Measurements from ENCODE around the gene CTNNA1.
A peak's percentile ranks its signal among the peaks of the same experiment; 100 is the strongest.

Gene CTNNA1

DNA sequence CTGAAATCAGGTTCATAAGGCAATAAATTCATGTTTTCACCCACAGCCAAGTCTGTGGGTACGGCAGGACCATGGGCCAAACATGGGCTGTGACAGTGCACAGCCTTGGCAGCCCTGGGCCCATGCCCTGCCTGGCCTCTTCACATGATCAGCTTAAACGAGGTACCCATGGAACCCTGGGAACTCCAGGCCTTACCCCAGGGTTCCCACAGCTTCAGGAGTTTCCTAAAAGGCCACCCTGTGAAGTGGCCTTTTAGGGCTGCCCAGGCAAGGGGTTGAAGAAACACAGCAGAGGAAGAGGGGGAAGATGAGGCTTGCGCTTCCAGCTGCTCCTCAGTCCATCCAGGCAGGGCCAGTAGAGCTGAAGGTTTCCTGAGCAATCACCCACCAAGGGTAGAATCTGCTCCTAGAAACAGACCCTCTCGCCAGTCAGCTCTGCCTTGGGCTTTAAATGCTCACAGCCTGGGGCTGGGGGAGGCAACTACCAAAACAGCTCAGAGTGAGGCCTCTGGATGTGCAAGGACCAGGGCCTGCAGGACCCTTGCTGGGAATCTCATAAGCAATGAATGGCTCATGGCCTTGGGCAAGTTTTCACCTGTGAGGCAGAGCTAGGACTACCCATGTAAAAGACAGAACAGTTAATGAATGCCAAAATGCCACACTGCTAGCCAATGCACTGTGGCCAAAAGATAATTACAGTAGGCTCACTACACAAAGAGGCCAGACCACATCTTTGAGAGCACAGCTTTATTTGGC is 201.2 kb downstream of the CTNNA1 start:
- no peak for DNase-seq

DNA sequence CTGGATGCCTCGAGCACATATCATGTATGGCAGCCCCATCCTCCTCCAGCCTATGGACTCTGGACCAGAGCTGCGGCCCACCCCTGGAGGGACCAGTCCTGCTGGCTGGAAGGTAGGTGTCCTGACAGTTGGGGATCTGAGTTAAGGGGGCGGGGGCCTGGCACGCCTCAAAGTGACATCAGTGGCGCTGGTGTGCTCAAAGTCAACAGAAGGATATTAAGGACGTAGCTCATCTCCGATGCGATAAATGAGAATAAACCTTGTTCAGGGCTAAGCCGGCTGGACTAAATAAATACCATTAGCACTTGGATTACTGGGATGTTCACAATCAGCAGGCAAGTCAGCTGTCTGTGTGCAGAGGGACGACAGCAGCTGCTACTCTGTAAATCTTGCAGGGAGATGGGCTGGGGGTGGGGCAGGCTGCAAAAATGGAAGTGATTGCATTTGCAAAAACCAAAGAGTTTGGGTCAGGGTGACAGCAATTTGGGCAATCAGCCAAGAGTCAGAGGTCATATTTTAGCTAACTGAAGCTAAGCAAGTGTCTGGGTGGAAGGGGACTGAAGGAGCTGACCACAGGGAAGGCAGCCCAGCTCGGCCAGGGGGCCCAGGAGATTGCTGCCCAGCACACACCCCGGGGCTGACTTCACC is 201.9 kb downstream of the CTNNA1 start:
- peak; percentile 47 to 62 for DNase-seq

DNA sequence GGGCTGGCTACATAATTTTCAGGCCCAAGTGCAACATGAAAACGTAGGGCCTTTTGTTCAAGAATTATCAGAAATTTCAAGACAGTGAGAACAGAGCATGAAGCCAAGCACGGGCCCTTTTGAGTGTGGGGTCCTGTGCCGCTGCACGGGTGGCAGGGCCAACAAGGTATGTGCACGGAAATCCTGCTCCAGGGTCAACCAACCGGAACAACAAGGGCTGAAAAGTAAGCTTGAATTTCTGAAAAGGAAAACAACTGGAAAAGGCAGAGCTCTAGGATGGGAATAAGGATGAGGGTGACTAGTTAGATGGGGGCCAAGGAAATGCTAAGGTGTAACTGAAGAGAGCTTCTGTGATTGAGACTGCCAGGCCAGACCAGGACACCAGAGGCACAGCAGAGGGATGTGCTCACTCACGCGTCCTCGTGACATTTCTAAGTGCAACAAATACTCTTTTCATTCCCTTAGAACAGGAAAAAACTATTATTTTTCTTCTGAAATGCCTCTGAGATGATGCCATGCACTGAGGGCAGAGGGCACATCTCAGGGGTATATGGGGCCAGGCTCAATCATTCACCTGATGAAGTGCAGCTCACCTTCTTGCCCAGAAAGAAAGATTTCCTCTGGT is 202.6 kb downstream of the CTNNA1 start:
- no peak for DNase-seq

DNA sequence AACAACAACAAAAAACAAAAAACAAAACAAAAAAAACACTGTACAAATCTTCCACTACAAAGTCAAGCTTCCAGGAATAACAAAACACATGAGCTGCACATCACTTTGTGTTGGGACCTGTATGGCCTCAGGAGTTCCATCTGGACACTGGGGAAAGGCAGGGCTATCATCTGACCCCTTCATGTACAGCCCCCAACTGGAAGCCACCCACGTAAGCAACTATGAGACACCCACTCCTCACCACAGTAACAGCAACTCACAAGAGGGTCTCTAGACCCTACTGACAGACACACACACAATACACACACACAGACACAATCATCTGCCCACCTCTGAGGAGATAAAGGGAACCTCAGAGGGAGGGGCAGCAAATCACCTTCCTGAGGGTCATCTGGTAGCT is 203.6 kb downstream of the CTNNA1 start:
- DNase-seq: no peak

DNA sequence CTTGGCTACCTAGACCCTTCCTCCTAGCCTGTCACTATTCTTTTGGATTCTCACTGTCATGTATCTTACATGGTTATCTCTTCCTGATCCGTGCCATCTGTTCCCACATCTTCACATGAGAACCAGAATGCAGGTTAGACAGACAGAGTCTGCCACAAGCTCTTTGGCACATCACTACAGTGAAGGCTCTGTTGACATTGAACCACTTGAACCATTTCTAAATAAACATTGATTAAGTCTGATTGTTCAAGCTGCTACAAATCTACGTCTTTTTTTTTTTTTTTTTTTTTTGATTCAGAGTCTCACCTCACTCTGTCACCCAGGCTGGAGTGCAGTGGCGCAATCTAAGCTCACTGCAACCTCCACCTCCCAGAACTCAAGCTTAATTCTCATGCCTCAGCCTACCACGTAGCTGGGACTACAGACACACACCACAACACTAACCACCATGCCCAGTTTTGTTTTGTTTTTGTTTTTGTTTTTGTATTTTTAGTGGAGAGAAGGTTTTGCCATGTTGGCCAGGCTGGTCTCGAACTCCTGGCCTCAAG is 207.0 kb downstream of the CTNNA1 start:
- DNase-seq: peak; percentile 11 to 13

DNA sequence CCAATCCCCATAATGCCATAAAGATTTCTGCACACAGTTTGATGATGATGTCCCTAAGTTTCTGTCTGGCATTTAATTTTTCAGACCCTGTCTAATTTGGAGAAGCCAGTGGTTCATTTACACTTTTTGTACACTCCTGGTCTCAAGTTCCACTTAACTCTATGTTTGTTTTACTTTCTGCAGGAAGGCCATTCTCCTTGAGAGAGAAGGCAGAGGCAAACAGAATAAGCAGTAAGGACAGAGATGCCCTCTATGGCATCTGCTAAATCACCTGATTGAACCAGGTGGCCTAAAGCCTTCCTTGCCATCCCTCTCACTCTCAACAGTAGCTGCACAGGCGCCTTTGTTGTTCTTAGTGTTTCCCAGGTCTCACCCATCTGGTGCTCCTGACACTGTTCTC is 208.0 kb downstream of the CTNNA1 start:
- DNase-seq: peak in 1 of 2 experiments; percentile 24

DNA sequence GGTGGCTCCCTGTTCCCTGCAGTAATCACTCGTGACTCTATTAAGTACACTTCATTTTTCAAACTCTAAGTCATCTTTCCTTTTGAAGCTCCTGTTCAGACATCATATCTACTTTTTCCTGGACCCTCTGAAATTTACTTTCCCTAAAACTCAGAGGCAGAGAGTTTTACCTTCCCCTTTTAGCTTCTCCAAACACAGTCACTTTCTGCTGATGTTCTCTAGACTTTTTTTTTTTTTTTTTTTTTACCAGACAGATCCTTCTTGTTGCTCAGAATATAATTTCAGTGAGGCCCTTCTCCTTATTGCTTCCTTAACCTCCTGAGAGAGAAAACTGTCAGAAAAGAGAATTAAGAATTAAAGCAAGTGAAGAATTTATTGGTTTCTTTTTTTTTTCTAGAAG is 208.5 kb downstream of the CTNNA1 start:
- DNase-seq: no peak

DNA sequence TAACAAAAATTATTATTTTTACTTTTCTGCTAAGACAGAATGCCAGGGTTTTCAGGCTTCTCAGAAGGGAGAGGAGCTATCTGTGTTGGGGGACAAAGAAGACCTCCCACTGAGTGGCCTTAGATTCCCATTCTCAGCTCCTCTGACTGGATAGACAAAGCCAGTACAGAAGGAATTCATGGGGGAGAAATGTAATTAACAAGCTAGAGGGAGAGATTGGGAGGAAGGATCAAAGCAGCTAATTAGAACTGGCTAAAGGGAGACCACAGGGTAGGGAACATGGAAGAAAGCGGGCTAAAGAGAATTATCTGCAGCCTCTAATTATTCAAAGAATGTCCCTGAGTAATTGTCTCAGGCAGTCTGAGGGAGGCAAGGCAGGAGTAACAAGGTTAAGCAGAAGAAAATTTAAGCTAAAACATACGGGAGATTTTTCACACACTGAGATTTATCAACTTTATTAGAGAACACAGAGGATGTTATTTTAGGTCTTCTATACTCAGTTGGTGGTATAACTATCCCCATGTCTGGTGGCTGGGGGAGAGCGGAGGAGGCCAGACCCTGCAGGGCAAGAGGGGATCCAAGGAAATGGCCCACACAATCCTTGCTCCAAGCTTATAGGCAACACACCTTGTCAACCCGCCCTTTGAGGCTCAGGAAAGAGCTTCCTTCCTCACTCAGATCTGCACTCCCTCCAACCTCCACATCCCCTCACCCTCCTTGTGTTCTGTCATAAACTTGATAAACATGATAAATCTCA is 209.6 kb downstream of the CTNNA1 start:
- no peak for DNase-seq

DNA sequence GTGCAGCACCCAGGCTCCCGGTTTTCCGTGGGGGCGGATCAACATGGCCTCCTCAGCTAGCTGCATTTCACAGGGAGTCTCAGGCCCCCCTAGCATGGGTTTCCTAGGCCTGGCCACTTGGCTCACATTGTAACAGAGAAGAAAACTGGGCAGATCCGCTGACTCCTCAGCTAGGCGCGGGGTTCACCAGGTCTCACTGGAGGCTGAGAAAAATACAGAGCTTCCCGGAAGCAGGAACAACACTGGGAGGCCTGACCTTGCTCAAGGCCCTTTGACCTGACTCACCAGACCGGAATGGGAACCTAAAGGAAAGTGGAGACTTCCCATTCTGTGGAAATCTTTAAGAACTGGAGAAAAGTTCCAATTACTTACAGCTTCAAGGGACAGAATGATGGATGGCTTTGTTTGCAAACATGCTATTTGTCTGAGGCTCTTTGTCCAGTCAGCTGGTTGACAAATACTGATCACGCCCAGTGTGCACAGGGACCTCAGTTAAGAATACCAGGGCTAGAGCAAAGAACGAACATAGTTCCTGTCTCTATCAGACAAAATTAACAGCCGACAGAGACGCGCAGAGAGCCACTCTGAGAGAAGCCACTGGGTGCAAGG is 210.6 kb downstream of the CTNNA1 start:
- no peak for DNase-seq

DNA sequence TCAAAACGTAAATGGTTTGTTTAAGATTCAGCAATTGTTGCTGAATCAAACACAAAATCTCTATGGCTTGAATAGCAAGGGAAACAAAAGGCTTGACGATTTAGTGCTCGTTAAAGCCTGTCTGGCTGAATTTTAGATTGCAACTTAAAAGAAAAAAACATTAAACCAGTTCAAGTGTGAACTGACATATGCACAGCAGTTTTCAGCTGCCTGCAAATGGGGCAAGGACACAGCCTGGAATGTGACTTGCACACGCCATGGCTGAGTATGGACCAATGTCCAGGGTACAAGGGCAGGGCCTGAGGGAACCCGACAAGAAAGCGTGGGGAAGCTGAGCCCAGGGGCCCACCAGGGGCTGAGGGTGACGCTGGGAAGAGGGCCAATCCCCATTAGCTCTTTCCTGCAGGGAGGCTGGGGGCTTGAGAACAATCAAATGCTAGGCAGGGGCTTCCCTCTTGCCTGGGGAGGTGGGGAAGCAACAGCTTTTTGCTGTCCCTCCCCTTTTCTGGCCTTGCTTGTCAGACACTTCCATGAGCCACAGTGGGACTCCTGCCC is 211.5 kb downstream of the CTNNA1 start:
- no peak for DNase-seq

DNA sequence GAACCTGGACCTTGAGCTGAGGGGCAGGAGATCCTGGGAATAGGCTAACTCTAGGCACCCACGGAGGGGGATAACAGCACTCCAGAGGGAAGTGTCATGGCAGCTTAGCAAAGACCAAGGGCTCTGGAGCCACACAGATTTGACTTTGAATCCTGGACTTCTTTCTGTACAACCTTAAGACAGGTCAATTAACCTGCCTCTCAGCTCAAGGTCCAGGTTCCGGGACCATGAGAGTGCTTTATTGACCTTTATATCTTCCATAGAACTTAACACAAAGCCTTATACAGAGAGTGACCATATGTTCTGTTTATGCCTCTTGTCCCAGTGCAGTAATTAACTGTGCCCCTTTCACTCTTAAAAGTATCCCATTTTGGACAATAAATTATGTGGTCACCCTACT is 212.4 kb downstream of the CTNNA1 start:
- DNase-seq: no peak

DNA sequence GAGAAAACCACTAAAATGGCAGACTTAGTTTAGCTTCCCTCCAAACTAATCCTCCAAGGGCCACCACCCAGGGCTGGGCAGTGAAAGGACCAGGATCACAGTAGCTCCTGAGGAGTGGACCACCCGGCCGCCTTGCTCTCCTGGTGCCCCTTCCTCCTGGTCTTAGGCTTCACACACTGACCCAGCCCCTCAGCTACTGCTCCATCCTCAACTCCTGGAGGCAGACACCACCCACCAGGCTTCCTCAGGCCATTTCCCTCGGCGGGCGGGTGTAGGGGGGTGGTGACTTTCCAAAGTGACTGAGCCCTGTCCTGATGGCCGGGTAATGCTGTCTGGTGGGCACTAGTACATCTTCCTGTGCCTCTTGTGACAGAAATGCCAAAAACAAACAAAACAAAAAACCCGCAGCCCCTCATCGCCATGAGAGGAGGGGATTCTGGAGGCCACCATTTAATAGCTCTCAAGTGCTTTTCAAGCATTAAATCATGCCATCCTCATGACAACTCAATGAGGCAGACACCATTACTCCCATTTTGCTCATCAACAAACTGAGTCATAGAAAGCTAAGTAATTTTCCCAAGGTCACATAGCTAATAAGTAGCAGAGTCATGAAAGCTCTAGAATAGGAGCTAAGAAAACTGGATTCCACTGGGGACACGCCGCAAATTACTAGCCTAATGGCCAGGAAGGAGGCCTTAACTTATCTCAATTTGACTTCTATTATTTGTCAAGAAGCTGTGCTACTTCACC is 213.2 kb downstream of the CTNNA1 start:
- DNase-seq: no peak

DNA sequence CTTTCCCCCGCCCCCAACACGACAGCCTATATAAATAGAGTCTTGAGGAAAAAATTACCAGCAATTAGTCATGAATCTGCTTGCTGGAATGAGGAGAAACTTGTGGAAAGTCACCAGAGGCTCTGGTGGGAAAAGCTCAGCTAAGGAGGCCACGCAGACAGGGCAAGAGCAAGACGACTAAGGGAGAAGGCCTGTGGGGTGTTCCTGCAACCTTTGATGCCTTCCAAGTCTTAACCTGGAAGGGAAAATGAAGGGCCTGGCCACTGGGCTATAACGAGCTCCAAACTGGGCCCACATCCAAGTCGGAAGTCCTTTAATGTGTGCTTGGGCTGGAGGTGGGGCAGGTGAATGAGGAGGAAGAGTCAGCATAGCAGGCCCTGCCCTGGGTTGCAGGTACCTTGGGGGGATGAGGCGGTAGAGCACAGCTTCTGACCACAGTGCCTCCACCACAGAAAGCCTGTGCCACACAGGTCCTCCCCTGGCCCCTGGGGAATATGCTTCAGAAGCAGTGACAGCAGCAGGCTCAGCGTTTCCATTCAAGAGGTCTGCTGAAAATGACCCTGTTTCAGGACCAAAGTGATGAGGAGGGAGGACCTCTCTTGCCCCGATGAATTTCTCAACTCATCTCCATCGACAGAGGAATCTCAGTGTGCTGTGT is 214.7 kb downstream of the CTNNA1 start:
- peak; percentile 25 for DNase-seq

DNA sequence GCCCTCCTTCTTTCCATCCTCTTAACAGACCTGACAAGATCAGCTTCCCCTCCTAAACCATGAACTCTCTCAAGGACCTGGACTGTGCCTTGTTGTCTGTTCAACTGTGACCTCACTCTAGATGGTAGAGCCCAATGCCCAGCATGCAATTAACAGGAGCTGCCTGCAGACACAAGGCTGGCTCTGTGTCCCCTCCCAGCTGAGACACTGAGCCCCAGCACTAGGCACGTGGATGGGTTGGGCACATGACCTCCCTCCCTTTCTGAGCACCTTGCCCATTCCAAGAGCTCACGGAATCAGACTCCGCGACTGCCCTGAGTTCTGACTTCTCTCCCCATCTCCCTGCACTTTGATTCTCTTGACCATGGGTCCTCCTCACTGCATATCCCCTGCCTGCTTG is 215.4 kb downstream of the CTNNA1 start:
- no peak for DNase-seq

DNA sequence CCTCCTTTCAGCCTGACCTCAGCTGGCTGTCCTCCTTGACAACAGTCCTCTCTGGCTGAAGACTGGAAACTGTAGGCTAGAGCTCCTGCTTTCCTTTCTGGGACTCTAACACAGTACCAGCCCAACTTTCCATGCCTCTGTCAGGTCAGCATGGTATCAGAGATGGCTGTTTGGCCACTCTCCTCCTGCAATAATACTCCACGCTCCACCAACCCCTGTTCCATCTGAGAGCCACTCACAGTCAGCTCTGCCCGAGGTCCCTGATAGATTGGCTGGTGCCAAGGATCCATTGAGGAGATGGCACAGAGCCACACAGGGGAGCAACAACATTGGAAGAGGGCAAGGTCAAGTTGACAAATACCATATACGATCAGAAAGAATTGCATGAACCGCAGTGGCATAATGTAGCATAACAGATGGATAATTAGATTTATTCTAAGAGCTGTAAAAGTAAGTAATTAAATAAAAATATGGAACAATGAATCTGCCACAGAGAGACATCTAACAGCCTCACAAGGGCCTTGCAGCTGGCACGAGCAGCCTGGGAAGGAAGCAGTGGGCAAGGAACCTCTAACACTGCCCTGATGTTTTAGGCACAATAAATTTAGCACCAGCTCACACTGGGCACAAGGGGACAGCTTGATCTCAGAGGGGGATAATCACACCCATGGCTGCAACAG is 216.2 kb downstream of the CTNNA1 start:
- no peak for DNase-seq

DNA sequence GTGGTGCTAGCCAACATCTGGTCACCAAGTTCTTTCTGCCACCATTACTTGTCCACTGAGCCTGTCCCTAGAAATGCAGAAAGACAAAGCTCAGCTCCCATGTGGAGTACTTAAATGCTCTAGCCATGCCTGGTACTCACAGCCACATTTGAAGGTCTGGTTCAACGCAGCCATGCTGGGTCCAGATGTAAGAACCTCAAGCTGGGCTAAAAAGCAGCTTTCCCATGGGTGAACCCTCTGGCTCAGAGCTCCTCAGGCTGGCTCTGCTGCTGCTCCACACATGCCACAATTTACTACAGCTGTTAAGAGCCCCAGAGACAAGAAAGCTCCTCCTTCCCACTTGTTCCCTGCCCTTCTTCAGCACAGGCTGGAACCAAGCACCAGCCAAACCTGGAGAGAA is 219.0 kb downstream of the CTNNA1 start:
- DNase-seq: no peak

DNA sequence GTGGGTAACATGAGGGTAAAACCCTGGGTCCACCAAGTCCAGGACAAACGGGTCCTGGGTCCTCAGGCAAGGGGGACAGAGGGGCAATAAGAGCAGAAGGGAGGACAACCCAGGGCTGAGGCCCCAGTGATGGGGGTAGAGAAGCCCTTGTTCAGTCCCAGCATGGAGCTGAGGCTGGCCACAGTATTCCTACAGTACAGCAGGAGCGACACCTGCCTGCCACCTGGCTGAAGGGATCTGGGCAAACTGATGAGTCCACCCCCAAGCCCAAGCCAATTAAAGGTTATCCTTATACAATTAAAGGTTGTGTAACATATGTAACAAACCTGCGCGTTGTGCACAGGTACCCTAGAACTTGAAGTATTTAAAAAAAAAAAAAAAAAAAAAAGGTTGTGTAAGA is 219.6 kb downstream of the CTNNA1 start:
- no peak for DNase-seq

DNA sequence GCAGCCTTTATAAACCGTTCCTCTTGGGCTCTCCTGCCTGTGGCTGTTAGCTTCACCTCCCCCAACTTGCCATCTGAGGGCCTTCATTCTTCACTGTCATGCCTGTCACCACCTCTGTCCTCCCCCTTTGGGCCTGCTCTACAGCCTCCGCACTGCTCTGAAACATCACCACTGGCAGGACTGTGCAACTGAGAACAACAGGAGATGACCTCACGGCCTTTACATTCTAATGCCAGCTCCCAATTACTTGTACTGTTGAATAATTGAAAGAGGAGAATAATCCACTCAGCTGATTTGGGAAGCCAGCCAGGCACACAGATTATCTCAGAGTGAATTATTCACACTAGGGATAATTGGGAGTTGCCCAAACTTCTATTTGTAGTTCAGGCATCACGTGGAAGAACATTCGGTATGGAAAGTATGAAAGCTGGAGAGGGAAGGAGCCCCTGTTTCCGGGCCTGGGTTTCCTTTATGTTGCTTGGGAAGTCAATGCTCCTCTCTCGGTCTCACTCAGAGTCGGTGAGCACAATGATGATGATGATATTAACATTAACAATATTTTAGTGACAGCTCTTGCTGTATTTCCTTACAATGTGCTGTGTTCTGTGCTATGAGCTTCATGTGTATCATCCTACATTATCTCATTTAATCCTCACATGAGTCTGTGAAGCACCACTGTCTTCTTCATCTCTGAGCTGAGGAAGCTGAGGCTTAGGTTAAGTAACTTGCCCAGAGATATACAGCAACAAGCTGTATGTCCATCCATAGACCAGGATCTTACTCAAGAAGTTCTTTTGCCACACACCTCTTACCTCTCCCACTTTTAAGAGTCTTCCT is 221.2 kb downstream of the CTNNA1 start:
- no peak for DNase-seq

DNA sequence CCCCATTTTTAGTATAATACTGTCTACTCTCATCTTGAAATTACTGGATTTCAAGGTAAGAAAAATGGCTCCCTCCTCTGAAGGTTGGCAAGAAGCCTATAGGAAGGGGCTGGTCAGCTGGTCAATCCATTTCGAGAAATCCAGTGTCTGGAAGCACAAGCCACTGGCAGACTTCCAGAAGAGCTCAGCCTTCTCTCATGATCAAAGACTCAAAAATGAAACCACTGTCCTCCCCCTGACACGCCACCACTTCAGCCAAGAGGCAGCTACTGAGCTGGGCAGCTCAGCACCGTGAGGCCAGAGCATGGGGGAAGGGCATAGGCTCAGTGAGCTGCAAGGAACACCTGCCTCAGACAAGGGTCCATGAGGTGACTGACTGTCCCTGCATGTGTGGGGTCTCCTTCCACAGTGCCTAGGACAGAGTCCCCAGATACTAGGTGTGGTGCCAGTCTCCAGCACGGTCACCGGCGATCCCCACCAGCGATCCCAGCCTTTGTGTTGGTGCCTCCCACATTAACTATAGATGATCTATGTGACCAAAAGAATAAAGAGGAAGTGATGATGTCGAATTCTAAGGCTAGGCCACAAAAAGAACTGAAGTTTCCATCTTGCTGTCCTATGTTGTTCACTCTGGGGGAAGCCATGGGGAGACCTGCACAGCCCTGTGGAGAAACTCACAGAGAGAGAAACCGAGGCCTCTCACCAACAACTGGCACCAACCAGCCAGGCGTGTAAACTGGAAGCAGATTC is 222.0 kb downstream of the CTNNA1 start:
- peak; percentile 13 to 37 for DNase-seq
